Neural progenitor cell (in vitro differentiated cells): ENCODE data around the gene CDH13.

ENCODE experiments used
- EZH2 ChIP-seq: fragments of 200-600 bp; sonication (generic); IDR thresholded peaks from 2 replicates; pipeline ENCODE4 v1.6.1; 2017; ENCODE audit warnings: antibody characterized with exemption, mild to moderate bottlenecking, moderate library complexity
- TF ChIP-seq, protein P1 (sequence below): fragments of 200-600 bp; sonication (generic); IDR thresholded peaks from 2 replicates; pipeline ENCODE4 v1.5.1; 2017; ENCODE audit warnings: antibody characterized with exemption, mild to moderate bottlenecking

GRCh38 chr16:83136924-83137323, 510.2 kb downstream of the CDH13 start:
- TF ChIP-seq, protein P1, sequence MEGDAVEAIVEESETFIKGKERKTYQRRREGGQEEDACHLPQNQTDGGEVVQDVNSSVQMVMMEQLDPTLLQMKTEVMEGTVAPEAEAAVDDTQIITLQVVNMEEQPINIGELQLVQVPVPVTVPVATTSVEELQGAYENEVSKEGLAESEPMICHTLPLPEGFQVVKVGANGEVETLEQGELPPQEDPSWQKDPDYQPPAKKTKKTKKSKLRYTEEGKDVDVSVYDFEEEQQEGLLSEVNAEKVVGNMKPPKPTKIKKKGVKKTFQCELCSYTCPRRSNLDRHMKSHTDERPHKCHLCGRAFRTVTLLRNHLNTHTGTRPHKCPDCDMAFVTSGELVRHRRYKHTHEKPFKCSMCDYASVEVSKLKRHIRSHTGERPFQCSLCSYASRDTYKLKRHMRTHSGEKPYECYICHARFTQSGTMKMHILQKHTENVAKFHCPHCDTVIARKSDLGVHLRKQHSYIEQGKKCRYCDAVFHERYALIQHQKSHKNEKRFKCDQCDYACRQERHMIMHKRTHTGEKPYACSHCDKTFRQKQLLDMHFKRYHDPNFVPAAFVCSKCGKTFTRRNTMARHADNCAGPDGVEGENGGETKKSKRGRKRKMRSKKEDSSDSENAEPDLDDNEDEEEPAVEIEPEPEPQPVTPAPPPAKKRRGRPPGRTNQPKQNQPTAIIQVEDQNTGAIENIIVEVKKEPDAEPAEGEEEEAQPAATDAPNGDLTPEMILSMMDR, result no peak
- no peak for TF ChIP-seq EZH2
